ENCODE measurements around the gene TYMS. TPM values are rescaled to one million over a fixed set of nuclear protein-coding genes. Genes with fewer than 3 reads are reported as not detected.
"Not testable (repeated sequence)": the region's sequence is repeated elsewhere in the genome, so short reads cannot be mapped to it uniquely, and the experiment has no call there.

TYMS gene
- total RNA-seq, 2 donors from 2014 or later = 1.2 to 8.2 TPM

- DNase-seq (ENCODE audit: low spot score) (no peak), ATAC-seq (ENCODE audit: insufficient number of reproducible peaks, low FRiP score, low read depth) (no peak)
- H3K36me3 ChIP-seq = peaks cover 20% of the 10 kb centered on the region
- no peak overlapping the region for H3K4me3 ChIP-seq
- peaks cover 3 to 4% of the 10 kb centered on the region in 2 donors for H3K4me1 ChIP-seq (ENCODE audit: control insufficient read depth in 1 of 2, low read depth in 2 of 2)
- TF ChIP-seq, protein P1, sequence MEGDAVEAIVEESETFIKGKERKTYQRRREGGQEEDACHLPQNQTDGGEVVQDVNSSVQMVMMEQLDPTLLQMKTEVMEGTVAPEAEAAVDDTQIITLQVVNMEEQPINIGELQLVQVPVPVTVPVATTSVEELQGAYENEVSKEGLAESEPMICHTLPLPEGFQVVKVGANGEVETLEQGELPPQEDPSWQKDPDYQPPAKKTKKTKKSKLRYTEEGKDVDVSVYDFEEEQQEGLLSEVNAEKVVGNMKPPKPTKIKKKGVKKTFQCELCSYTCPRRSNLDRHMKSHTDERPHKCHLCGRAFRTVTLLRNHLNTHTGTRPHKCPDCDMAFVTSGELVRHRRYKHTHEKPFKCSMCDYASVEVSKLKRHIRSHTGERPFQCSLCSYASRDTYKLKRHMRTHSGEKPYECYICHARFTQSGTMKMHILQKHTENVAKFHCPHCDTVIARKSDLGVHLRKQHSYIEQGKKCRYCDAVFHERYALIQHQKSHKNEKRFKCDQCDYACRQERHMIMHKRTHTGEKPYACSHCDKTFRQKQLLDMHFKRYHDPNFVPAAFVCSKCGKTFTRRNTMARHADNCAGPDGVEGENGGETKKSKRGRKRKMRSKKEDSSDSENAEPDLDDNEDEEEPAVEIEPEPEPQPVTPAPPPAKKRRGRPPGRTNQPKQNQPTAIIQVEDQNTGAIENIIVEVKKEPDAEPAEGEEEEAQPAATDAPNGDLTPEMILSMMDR (IDR thresholded peaks at IDR 0.05) = no peak
- H3K27me3 ChIP-seq (replicated peaks; ENCODE audit: insufficient read depth) = no peaks in the 10 kb centered on the region
- H3K9me3 ChIP-seq = no peaks in the 10 kb centered on the region
- H3K27ac ChIP-seq = no peak overlapping the region
Measured at GRCh38 chr18:678482-679182, 21.2 kb downstream of the TYMS start.

DNA sequence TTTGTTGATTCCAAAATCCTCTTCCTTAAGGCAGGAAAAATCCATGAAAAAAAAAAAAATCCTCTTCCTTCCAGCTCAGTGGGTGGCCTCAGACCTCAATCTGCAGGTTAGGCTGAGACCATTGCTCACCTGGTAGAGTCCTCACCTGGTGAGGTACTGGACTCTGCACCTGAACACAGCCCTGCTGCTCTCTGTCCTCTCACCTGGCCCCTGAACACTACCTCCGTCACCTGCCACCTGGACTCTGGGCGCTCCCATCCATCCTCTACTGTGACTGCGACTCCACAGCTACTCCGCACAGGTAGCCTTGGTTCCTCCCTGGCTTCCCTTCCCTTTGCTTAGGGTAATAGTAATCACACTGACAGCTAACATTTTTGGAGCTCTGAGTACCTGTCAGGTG, 22.1 kb downstream of the TYMS start:
- ATAC-seq (ENCODE audit: insufficient number of reproducible peaks, low FRiP score, low read depth) = no peak

DNA sequence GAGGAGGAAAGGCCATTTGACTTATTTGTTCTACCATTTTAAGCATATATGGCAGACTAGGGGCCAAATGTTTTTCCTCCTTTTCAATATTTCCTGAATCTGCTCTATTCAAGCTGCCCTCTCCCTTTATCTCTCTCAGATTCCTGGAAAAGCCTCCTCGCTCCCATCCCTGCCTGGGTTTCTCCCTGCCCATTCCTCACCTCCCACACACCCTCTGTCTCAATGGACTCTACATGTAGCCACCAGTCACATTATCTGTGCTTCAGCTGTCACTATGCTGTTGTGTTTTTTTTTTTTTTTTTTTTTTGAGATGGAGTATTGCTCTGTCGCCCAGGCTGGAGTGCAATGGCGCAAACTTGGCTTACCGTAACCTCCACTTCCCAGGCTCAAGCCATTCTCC, 22.9 kb downstream of the TYMS start:
- no peak for DNase-seq (ENCODE audit: low spot score)
- Histone ChIP-seq H3K36me3 (peaks cover 17% of the 10 kb centered on the region), H3K9me3 (no peaks in the 10 kb centered on the region), H3K27ac (no peak overlapping the region), H3K4me1 (ENCODE audit: control insufficient read depth in 1 of 2, low read depth in 2 of 2) (no peaks in the 10 kb centered on the region), H3K4me3 (no peak overlapping the region), H3K27me3 (replicated peaks; ENCODE audit: insufficient read depth) (no peaks in the 10 kb centered on the region)
- TF ChIP-seq, protein P1 (IDR thresholded peaks at IDR 0.05) = no peak
- ATAC-seq (ENCODE audit: insufficient number of reproducible peaks, low FRiP score, low read depth) = no peak

More for the DNA sequence above, 22.1 kb downstream of the TYMS start:
- H3K27ac ChIP-seq = no peak overlapping the region
- no peaks in the 10 kb centered on the region for H3K27me3 ChIP-seq (replicated peaks; ENCODE audit: insufficient read depth)
- no peaks in the 10 kb centered on the region for H3K4me1 ChIP-seq (ENCODE audit: control insufficient read depth in 1 of 2, low read depth in 2 of 2)
- no peak for DNase-seq (ENCODE audit: low spot score)
- no peaks in the 10 kb centered on the region for H3K9me3 ChIP-seq
- H3K4me3 ChIP-seq = no peak overlapping the region
- TF ChIP-seq, protein P1 (IDR thresholded peaks at IDR 0.05) = no peak
- H3K36me3 ChIP-seq = peaks cover 20% of the 10 kb centered on the region

- ATAC-seq (ENCODE audit: insufficient number of reproducible peaks, low FRiP score, low read depth) (no peak), DNase-seq (ENCODE audit: low spot score) (no peak)
- TF ChIP-seq, protein P1 (IDR thresholded peaks at IDR 0.05) = no peak
- Histone ChIP-seq H3K4me1 (ENCODE audit: control insufficient read depth in 1 of 2, low read depth in 2 of 2) (no peaks in the 10 kb centered on the region), H3K4me3 (no peak overlapping the region), H3K27me3 (replicated peaks; ENCODE audit: insufficient read depth) (no peaks in the 10 kb centered on the region), H3K27ac (no peak overlapping the region), H3K36me3 (peaks cover 9% of the 10 kb centered on the region), H3K9me3 (no peaks in the 10 kb centered on the region)
Measured at GRCh38 chr18:681985-682384, 24.5 kb downstream of the TYMS start.

- not testable (repeated sequence) for DNase-seq (ENCODE audit: low spot score); H3K9me3 ChIP-seq; ATAC-seq (ENCODE audit: insufficient number of reproducible peaks, low FRiP score, low read depth); H3K36me3 ChIP-seq; H3K4me1 ChIP-seq (ENCODE audit: control insufficient read depth in 1 of 2, low read depth in 2 of 2); H3K27ac ChIP-seq; H3K27me3 ChIP-seq (replicated peaks; ENCODE audit: insufficient read depth); H3K4me3 ChIP-seq
Measured at GRCh38 chr18:682416-682815, 25.0 kb downstream of the TYMS start.

GRCh38 chr18:682833-683232, 25.4 kb downstream of the TYMS start:
- Histone ChIP-seq H3K36me3 (peaks cover 9% of the 10 kb centered on the region), H3K27ac (no peak overlapping the region), H3K4me1 (ENCODE audit: control insufficient read depth in 1 of 2, low read depth in 2 of 2) (no peaks in the 10 kb centered on the region), H3K9me3 (no peaks in the 10 kb centered on the region), H3K27me3 (replicated peaks; ENCODE audit: insufficient read depth) (no peaks in the 10 kb centered on the region), H3K4me3 (no peak overlapping the region)
- no peak for DNase-seq (ENCODE audit: low spot score)
- TF ChIP-seq, protein P1 (IDR thresholded peaks at IDR 0.05) = no peak
- no peak for ATAC-seq (ENCODE audit: insufficient number of reproducible peaks, low FRiP score, low read depth)
